ENCODE measurements around the gene SCAMP5. TPM values are rescaled to one million over a fixed set of nuclear protein-coding genes. Genes with fewer than 3 reads are reported as not detected.

The SCAMP5 gene
- total and polyA plus RNA-seq, 2 of the 4 experiments (the other 2 are of a cell fraction) = 0.36 to 1.6 TPM

- WGBS, 2 experiments (ENCODE audit: extremely low coverage in 2 of 2, insufficient read length in 1 of 2) = 87% methylated on average over 4 of the region's 6 CpGs; no CpG with 5 or more reads in 1 of the 2 experiments
- dilution Hi-C loops (cut with HindIII; ENCODE audit: low sequenced_read_pairs, unreplicated experiment) (no loop called here), intact Hi-C loops (cut with micrococcal nuclease) (no loop called here), in situ Hi-C loops (cut with MboI; ENCODE audit: low sequenced_read_pairs) (no loop called here)
- Histone ChIP-seq H2AK9ac (replicated peaks; ENCODE audit: low read depth, low read length, poor library complexity) (no peak overlapping the region), H3K27me3 (ENCODE audit: control insufficient read depth, insufficient read depth, low read length) (no peaks in the 10 kb centered on the region), H2BK15ac (ENCODE audit: low read depth, low read length) (no peak overlapping the region), H4K91ac (ENCODE audit: insufficient read depth, low read depth, low read length) (no peak overlapping the region), H2BK120ac (ENCODE audit: low read depth, low read length) (no peak overlapping the region), H3K4me2 (ENCODE audit: low read depth, low read length) (no peak overlapping the region), H3K36me3 (ENCODE audit: control insufficient read depth, insufficient read depth, low read length) (no peaks in the 10 kb centered on the region; the same call in 1 of the 2 replicates), H3K14ac (replicated peaks; ENCODE audit: low read depth, low read length) (no peak overlapping the region), H2BK5ac (ENCODE audit: low read depth, low read length, poor library complexity, severe bottlenecking) (no peak overlapping the region), H3K4ac (ENCODE audit: low read depth, low read length) (no peak overlapping the region), H3K9ac (ENCODE audit: low read depth, low read length) (no peak overlapping the region), H3K4me3 (ENCODE audit: insufficient read depth, low read depth, low read length) (no peak overlapping the region), H3K9me1 (ENCODE audit: insufficient read depth, low read length) (peaks cover 6% of the 10 kb centered on the region; the same call in 1 of the 2 replicates), H3K23ac (ENCODE audit: low read depth, low read length) (no peak overlapping the region), H4K8ac (ENCODE audit: low read depth in 2 of 2, low read length in 2 of 2) (no peak overlapping the region), H3K4me1 (ENCODE audit: control insufficient read depth, insufficient read depth, low read length) (peaks cover 11% of the 10 kb centered on the region), H3K18ac (ENCODE audit: low read depth, low read length) (no peak overlapping the region), H3K56ac (ENCODE audit: extremely low read depth, insufficient read depth, low read length) (no peak overlapping the region), H2AFZ (replicated peaks; ENCODE audit: low read length, poor library complexity) (no peak overlapping the region), H3K27ac (ENCODE audit: insufficient read depth, low read length) (no peak overlapping the region), H4K20me1 (ENCODE audit: insufficient read depth, low read length) (no peaks in the 10 kb centered on the region), H4K5ac (ENCODE audit: low read depth, low read length) (no peak overlapping the region), H3K79me1 (ENCODE audit: low read depth in 1 of 2, low read length in 2 of 2) (peaks cover 3 to 15% of the 10 kb centered on the region in 2 experiments; a peak in 3 of 4 replicates), H2AK5ac (ENCODE audit: low read depth, low read length) (no peak overlapping the region), H2BK20ac (ENCODE audit: low read depth, low read length) (no peak overlapping the region), H3K9me3 (ENCODE audit: control insufficient read depth, insufficient read depth, low read length) (no peaks in the 10 kb centered on the region)
- ATAC-seq (ENCODE audit: low read depth) = no peak
- no peak for DNase-seq
- POLR2A ChIA-PET (ENCODE audit: unreplicated experiment) = no interaction called here
- CTCF ChIA-PET = interaction anchor here (1.8 kb wide), 1 partner anchor 168 kb away, joined by 4 read pairs; the partner anchor contains the start of gene C15orf39
- TF ChIP-seq RAD21 (IDR thresholded peaks at IDR 0.05; ENCODE audit: low read length) (no peak), BHLHE40 (IDR thresholded peaks at IDR 0.05; ENCODE audit: low read depth, low read length) (no peak), POLR2A (IDR thresholded peaks at IDR 0.05; ENCODE audit: low read depth, low read length) (no peak), MAFK (IDR thresholded peaks at IDR 0.05; ENCODE audit: low read depth, low read length) (no peak), MAZ (IDR thresholded peaks at IDR 0.05; ENCODE audit: borderline replicate concordance, low read depth, low read length) (no peak), MXI1 (IDR thresholded peaks at IDR 0.05; ENCODE audit: borderline replicate concordance, low read depth, low read length) (no peak), ELK1 (IDR thresholded peaks at IDR 0.05; ENCODE audit: borderline replicate concordance, low read depth, low read length) (no peak), CEBPB (IDR thresholded peaks at IDR 0.05; ENCODE audit: low read depth, low read length) (no peak), FOS (IDR thresholded peaks at IDR 0.05; ENCODE audit: low read depth, low read length) (no peak), CHD1 (IDR thresholded peaks at IDR 0.05; ENCODE audit: low read depth, low read length) (no peak), SMC3 (IDR thresholded peaks at IDR 0.05; ENCODE audit: low read depth, low read length) (no peak)
- BruUV-seq (replicated peaks) = no TSS peak
Measured at GRCh38 chr15:75033809-75034208, 38.4 kb downstream of the SCAMP5 start.
